GM12865 (cell line): ENCODE results near the gene TENM4.

Source experiments
- DNase-seq: peaks from one replicate; pipeline ENCODE4 v3.0.0; 2010; ENCODE audit warnings: low read depth
- H3K4me3 ChIP-seq: 2 replicates; pipeline ENCODE4 v1.5.1; 2011; ENCODE audit warnings: mild to moderate bottlenecking, low read depth, low read length, control low read depth
- TF ChIP-seq, protein P1 (sequence below): IDR thresholded peaks from 2 replicates; pipeline ENCODE4 v1.5.1; 2011; ENCODE audit warnings: low read length, control low read depth, low read depth, inconsistent platforms; ENCODE audit not compliant: insufficient read depth; ENCODE audit errors: missing control alignments

The TENM4 gene

GRCh38 chr11:78731027-78731426 lies 709.8 kb downstream of the TENM4 start:
- DNase-seq: no peak
- TF ChIP-seq, protein P1, sequence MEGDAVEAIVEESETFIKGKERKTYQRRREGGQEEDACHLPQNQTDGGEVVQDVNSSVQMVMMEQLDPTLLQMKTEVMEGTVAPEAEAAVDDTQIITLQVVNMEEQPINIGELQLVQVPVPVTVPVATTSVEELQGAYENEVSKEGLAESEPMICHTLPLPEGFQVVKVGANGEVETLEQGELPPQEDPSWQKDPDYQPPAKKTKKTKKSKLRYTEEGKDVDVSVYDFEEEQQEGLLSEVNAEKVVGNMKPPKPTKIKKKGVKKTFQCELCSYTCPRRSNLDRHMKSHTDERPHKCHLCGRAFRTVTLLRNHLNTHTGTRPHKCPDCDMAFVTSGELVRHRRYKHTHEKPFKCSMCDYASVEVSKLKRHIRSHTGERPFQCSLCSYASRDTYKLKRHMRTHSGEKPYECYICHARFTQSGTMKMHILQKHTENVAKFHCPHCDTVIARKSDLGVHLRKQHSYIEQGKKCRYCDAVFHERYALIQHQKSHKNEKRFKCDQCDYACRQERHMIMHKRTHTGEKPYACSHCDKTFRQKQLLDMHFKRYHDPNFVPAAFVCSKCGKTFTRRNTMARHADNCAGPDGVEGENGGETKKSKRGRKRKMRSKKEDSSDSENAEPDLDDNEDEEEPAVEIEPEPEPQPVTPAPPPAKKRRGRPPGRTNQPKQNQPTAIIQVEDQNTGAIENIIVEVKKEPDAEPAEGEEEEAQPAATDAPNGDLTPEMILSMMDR: no peak
- H3K4me3 ChIP-seq: no peak overlapping the region

DNA sequence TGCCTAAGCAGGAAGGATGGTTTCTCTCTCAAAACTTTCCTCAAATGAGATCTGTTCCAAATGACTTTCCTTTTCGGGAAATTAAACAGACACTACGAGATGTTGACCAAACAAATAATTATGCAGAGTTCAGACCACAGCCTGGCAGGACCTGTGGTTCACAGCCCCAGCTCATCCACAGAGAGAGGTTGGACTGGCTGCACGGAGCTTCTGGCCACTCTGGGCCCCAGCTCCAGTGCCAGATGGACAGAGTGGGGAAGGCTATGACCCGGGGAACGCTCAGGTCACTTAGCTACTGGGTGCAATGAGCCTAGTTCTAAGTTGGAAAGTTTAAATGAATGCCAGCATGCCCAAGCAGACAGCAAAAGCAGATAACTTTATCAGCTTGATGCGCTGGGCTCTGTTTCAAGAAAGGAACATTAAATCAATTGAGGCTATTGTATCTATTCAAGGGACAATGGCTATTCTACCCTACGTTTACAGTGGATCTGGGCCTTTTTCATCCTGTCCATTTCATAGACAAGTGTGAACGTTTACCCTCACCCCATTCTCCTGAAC lies 710.5 kb downstream of the TENM4 start:
- TF ChIP-seq, protein P1: no peak
- no peak for DNase-seq
- no peak overlapping the region for H3K4me3 ChIP-seq

DNA sequence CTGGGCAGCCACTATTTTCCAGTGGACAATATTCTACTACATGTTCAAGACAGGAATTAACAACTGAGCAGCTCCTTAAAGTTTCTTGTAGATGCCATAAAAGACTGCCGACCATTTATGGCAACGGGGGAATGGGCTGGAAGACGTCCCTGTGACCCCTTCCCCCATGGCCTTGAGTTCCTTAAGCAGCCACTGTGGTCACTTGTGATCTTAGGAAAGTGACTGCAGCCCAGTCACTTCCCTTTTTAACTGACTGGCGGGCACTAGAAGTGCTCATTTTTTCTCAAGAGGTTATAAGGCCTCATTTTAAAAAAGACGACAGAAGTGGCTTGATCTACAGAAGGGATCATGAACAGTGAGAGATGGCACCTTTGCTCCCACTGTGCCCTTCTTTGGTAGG lies 713.0 kb downstream of the TENM4 start:
- TF ChIP-seq, protein P1: no peak
- no peak for DNase-seq
- no peak overlapping the region for H3K4me3 ChIP-seq

- DNase-seq: no peak
- TF ChIP-seq, protein P1: no peak
Observed at GRCh38 chr11:78725200-78725599, 715.6 kb downstream of the TENM4 start.

GRCh38 chr11:78722786-78723185 lies 718.0 kb downstream of the TENM4 start:
- TF ChIP-seq, protein P1: no peak
- H3K4me3 ChIP-seq: no peak overlapping the region
- no peak for DNase-seq

More at GRCh38 chr11:78725200-78725599, 715.6 kb downstream of the TENM4 start:
- H3K4me3 ChIP-seq: no peak overlapping the region

GRCh38 chr11:78720281-78720989 lies 720.4 kb downstream of the TENM4 start:
- TF ChIP-seq, protein P1: no peak
- DNase-seq: no peak
- no peak overlapping the region for H3K4me3 ChIP-seq
